Measurements from ENCODE around the gene CDKN1C.

DNA sequence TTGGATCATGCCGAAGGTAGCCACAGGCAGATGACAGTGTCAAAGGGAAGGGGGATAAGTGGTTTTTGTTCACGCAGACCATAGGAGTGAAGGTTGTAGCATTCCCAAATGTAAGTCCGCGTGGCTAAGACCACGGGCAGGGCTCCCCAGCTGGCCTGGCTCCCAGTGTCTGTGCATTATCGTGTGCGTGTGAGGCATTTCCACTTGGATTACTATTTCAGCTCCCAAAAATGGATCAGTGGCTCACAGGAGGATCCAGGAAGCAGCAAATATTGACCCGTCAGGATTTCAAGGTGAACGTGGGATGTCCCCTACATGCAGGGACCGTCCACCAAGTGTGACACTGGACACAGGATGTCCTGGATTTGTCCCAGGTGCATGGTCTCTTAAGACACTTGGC is 10.6 kb downstream of the CDKN1C start:
- no peak for TF ChIP-seq POLR2A (IDR thresholded peaks at IDR 0.05)
- TF ChIP-seq CTCF (IDR thresholded peaks at IDR 0.05): no peak

Data from thyroid gland (tissue), 4 donors.